Measurements from ENCODE around the gene ERRFI1.

The ERRFI1 gene

DNA sequence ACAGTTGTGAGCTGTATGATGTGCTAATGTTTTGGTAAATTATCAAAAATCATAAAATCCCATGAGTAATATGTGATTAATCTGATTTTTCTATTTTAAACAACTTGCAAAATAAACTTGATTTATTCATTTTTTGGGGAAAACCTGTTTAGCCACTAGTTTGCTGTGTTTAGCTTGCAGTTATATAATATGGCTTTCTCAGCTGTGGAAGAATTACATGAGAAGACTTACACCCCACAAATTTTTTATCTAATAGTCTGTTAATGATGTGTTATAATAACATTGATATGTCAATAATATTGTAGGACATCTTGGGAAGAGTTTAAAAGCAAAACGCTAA lies 2.4 kb upstream of the ERRFI1 start:
- Histone ChIP-seq H3K27ac (peak overlapping the region; percentile 97 to 98), H3K4me3 (no peak overlapping the region)
- no peak for DNase-seq (ENCODE audit: low spot score)
- TF ChIP-seq, protein P1, sequence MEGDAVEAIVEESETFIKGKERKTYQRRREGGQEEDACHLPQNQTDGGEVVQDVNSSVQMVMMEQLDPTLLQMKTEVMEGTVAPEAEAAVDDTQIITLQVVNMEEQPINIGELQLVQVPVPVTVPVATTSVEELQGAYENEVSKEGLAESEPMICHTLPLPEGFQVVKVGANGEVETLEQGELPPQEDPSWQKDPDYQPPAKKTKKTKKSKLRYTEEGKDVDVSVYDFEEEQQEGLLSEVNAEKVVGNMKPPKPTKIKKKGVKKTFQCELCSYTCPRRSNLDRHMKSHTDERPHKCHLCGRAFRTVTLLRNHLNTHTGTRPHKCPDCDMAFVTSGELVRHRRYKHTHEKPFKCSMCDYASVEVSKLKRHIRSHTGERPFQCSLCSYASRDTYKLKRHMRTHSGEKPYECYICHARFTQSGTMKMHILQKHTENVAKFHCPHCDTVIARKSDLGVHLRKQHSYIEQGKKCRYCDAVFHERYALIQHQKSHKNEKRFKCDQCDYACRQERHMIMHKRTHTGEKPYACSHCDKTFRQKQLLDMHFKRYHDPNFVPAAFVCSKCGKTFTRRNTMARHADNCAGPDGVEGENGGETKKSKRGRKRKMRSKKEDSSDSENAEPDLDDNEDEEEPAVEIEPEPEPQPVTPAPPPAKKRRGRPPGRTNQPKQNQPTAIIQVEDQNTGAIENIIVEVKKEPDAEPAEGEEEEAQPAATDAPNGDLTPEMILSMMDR (IDR thresholded peaks at IDR 0.05): no peak

DNA sequence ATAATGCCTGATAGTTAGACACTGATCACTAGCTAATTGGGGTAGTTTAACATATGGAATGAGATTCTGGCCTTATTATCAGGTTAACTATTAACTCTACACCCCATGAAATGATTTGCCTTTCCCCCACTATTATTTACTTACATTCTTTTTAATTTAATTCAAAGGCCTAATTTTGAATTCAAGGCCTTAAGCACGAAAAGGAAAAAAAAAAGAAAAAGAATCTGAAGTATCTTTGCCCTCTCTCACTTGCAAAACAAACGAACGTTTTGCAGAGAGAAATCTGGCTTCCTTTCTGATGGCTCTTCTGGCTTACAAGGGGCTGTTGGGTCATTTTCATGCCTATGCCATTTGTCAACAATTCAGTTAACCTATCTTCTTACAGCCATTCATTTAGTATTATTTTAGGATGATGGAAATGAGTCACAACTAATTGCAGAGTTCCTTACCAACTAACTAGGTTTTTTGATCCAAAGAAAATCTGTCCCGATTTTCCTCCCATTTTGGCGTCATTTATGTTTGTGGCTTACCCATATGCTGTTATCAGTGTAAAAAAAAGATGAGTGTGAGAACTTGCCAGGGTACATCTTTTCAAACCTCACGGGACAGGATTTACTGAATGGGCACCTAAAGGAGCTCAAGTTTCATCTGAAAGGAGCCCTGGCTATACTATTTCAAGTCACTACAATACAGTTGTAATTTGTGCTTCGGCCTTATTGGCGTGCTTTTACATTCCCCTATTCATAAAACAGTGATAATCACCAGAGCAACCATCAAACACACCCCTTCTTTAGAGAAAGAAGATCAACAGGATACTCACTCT lies 1.9 kb upstream of the ERRFI1 start:
- Histone ChIP-seq H3K4me3 (peak overlapping the region; percentile 97), H3K27ac (peak overlapping the region; percentile 97 to 98)
- TF ChIP-seq, protein P1 (IDR thresholded peaks at IDR 0.05): no peak
- no peak for DNase-seq (ENCODE audit: low spot score)

DNA sequence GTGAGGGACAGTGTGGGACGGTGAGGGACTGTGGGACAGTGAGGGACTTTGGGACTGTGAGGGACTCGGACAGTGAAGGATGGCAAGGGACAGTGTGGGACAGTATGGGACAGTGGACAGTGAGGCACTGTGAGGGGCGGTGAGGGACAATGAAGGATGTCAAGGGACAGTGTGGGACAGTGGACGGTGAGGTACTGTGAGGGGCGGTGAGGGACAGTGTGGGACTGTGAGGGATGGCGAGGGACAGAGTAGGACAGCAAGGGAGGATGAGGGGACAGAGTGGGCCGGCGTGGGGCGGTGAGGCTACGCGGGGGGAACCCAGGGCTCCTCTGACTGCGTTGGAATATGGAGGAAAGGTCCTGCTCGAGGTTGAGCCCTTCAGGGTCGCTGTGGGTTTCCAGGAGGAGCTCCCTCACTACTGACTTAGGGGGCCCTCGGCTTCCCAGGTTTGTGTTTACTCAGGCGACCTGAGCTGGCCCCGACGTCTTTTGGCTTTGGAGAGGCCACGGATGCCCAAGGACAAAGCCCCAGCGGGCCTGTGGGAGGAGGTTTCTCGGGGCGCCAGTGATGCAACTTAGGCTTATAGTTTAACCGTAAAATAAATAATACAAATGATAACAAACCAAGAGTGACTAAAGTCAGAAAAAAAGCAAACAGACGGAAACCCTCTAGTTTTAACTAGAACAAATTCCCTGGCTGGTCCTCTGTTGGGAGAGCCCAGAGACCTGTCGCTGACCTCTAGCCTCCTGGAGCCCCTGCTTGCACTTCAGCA lies 1.1 kb upstream of the ERRFI1 start:
- peak; percentile 84 for DNase-seq (ENCODE audit: low spot score)

DNA sequence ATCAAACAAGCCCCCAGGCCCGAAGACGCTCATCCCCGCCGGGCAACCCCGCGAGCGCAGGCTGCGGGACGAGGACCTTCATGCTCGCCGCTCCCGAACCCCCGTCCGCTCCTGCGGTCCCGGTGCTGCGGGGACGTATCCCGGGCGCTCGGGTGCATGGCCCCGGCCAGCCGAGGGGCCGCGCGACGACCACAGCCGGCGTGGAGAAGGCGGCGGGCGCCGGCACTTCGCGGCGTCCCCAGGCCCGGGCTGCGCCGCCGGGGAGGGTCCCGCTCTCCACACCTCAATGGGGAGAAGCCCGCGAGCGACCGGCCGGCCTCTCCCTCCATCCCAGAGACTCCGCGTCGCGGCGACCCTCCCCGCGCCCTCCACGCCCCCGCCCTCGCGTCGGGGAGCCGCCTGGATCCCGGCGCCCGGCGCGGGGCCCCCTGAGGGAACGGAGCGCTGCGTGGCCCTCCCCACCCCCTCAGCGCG lies 401 bp downstream of the ERRFI1 start:
- DNase-seq (ENCODE audit: low spot score): peak; percentile 78
- Histone ChIP-seq H3K4me3 (peak overlapping the region; percentile 97), H3K27ac (peak overlapping the region; percentile 97 to 98)
- TF ChIP-seq, protein P1 (IDR thresholded peaks at IDR 0.05): no peak

More for the DNA sequence above, 1.1 kb upstream of the ERRFI1 start:
- TF ChIP-seq, protein P1 (IDR thresholded peaks at IDR 0.05): no peak
- Histone ChIP-seq H3K27ac (peak overlapping the region; percentile 97 to 98), H3K4me3 (peak overlapping the region; percentile 97)

DNA sequence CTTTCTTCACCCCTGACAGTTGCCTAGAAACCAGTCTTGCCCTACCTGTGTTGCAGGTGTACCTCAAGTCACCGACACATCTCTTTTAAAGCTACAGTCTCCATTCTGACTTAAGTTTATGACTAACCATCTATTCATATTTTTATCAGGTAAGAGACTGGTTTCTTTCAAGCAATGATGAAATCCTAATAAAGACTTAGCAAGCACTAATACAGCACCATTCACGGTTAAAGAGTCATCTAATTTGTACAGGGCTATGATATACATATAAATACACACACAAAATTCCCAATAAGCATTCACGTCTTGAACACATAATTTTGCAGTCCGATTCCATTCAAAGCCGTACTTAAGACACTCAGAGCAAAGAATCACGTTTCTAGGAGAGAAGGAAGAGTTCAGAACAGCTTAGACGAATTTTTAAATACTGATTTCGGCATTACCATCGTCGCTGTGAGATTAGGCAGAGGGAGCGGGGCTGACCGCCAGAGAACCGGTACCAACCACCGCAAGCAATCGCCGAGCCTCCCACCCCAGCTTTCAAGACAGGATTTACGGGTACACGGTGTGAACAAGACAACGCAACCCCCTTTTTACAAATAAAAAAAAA lies 943 bp downstream of the ERRFI1 start:
- Histone ChIP-seq H3K4me3 (peak overlapping the region; percentile 97), H3K27ac (peak overlapping the region; percentile 97 to 98)
- TF ChIP-seq, protein P1 (IDR thresholded peaks at IDR 0.05): no peak
- DNase-seq (ENCODE audit: low spot score): no peak

DNA sequence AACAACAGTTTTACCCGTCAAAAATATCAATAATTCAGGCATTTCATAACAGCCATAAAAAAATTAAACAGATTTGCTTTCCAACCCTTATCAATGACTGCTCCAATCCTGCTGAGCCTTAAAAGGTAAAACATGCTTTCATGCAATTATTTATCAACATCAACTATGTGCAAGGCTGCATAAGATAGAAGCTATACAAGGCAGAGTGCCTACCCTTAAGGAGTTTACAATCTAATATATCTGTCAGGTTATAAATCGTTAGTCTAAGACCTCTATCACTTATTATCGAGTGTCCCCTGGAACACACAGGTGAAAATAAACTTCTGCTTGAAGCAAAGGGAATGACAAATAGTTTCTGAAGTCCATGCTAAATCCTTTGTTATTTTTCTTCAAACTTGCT lies 1.8 kb downstream of the ERRFI1 start:
- DNase-seq (ENCODE audit: low spot score): no peak
- TF ChIP-seq, protein P1 (IDR thresholded peaks at IDR 0.05): no peak
- Histone ChIP-seq H3K27ac (peak overlapping the region; percentile 20 to 97), H3K4me3 (peak overlapping the region; percentile 97)
